Measurements from ENCODE around the gene SSH2.
"Not testable (repeated sequence)": the region's sequence is repeated elsewhere in the genome, so short reads cannot be mapped to it uniquely, and the experiment has no call there.

Gene SSH2

DNA sequence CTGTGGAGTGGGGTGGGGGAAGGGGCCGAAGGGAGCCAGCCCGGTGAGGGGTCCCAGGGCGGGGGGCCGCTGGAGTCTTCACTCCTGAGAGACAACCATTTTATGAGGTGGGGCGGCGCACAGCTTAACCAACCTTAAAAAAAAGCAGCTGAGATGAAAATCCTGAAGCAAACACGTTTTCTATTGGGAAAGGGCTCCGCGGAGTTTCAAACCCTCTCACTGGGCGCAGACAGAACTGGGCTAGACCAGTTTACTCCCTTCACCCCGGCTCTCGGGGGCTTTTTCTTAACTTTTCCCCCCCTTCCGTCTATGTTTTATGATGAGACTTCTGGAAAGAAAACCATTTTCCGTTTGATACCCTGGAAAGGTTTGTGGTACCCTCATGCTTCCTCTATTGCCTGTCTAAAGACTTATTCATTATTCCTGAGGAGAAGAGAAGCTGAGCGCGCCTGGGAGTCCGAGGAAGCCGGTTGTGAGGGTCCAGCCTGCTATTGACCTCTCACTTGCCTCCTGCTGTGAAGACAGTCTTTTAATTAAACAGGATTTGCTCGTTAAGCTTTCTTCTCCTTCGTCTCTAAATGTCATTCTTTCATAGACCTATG is 482 bp upstream of the SSH2 start:
- DNase-seq = no peak

DNA sequence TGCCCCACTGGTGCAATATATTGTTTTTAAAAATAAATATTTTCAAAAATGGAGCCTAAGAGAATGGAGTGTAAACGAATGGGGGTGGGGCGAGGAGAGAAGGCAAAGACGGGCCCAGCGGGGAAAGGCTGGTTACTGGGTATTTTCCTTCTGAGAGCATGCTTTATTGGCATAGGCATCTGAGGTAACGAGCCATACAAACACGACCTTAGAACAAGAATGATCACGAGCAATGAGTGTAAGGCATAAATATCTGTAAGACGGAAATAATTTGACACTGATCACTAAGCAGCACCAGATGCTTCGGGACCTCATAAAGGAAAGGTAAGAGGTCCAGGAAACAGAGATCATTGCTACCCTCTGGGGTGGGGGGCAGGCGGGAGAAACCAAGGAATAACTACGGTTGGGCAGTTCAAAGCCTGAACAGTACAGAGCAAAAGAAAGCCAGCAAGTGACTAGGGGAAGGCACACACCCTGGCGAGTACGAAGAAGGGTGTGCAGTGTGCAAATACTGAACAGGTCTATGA is 959 bp downstream of the SSH2 start:
- DNase-seq = peak in 1 of 2 donors; percentile 4

DNA sequence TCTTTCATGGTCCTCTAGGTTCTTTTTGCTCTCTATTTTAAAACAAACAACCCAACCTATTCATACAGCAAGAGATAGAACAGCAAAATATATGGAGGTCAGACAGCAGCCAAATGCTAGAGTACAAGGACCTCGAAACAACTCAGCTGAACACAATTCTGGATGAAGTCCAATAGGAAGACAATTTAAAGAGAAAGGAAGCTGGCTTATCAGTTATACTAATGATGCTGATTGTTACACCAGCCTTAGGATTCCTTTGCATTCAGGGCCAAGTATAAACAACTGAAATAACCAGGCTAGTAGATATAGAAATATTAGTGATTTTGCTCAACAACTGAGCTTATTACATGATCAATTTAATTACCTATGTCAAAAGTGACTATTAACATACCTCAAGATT is 2.5 kb downstream of the SSH2 start:
- DNase-seq = no peak

DNA sequence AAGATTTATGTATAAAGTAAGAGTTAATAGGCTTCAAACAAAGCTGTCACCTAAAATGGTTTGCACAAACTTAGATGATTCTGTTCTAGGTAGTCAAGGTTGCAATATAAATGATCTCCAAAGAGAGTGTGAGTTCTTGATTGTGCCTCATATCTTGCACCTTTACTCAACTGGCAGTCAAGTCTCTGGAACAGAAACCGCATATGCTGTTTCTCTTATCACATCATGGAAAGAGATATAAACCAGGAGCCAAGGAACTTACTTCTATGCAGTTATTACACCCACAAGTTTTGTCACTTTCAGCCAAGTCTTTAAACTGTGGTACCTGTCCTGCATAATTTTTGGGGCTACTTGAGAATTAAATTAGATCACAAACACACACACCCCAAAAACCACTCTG is 5.2 kb downstream of the SSH2 start:
- no peak for DNase-seq

DNA sequence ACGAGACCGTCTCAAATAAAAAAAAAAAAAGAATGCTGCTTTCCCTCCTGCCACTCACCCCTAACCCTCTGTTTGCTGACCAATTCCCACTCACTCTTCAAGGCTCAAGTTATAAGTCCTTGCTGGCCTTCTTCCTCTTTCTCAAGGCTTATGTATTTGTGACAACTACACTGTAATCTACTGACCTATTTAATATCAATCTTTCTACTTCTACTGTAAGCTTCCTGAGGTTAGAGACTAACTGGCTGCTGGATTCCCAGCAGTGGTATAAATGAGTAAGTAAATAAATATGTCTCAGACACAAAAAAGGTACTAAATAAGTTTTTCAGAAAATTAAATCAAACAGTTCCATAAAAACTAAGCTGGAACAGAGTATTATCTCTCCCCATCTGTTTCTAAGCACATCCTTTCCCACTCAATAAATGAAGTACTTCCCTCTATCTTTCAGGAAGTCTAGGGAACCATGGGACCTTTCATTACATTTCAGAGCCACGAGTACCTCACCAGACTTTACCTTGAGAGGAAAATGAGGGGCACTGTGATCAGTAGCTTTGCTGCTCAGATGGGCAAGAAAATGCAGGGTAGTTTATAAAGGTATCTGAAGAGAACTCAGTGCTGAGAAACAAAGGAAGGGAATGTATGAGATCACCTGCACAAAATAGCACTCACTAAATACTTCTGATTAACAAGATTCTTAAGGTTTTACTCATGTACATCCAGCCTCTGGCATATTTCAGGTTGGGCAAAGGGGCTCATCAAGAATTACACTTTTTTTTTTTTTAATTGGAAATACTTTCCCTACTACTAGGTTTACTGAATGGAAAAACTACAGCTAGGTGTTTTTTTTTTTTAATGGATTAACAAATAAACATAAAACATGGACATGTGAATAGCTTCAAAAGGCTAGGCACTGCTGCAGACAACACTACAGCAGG is 10.8 kb downstream of the SSH2 start:
- peak in 1 of 2 donors; percentile 24 for DNase-seq

DNA sequence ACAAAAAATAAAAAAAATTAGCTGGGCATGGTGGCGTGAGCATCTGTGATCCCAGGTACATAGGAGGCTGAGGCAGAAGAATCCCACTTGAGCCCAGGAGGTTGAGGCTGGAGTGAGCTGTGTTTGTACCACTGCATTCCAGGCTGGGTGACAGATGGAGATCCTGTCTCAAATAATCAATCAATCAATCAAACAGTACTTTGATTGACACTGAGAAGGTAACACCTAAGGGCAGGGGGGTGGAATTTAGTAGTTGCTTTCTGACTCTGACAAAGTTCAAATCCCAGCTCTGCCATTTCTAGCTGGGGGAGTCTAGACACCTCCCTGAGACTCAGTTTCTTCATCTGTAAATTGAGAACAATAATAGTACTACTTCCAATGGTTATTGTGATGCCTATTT is 12.0 kb downstream of the SSH2 start:
- no peak for DNase-seq

DNA sequence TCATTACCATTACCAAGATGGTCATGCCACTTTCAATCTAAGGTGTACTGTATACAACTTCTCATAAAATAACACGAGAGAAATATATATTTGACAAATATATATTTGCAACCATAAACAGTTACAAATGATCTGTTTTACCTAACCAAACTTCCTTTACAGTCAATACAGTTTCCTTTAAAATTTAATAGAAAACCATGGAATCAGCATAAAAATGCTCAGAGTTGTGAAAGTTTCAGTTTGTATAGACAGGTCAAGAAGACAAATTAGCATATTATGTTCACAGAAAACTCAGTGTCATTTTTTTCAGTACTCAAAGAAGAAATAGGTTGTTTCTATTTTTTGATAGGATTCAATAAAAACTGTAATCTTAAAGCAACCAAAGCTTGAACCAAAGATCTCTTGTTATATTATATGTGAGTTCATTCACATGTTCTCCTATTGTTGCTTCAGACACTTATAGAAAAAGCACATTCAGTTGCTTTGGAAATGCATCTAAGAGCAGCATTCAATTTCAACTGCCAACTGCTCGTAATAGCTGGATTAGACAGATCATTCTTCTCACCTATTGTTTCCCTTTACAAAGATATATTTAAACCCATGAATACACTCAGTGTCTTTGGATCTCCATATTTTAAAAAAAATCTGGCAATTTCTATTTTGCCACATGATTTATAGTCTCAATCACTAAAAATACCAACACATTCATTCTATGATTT is 15.1 kb downstream of the SSH2 start:
- no peak for DNase-seq

DNA sequence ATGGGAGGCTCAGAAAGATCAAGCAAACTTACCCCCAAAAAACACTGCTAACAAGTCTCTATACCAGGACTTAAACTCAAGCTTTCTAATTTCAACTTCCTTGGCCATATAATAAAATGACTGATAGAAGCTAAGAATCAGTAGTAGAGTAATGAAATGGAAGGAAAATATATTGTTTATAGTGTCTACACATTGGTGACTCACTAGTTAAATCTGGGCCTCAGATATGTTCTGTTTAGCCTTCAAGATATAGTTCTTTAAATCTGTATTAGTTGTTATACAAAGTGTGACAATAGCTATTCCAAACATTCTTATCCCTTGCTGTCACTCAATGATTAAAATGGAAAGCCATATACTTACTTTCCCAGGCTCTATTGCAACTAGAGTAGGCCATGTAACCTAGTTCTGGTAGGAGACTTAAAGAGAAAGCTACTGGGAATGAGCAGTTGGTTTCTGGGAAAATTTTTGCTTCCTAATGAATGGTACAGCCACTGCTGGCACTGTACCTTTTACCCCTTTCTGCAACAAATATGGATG is 18.3 kb downstream of the SSH2 start:
- DNase-seq = no peak

DNA sequence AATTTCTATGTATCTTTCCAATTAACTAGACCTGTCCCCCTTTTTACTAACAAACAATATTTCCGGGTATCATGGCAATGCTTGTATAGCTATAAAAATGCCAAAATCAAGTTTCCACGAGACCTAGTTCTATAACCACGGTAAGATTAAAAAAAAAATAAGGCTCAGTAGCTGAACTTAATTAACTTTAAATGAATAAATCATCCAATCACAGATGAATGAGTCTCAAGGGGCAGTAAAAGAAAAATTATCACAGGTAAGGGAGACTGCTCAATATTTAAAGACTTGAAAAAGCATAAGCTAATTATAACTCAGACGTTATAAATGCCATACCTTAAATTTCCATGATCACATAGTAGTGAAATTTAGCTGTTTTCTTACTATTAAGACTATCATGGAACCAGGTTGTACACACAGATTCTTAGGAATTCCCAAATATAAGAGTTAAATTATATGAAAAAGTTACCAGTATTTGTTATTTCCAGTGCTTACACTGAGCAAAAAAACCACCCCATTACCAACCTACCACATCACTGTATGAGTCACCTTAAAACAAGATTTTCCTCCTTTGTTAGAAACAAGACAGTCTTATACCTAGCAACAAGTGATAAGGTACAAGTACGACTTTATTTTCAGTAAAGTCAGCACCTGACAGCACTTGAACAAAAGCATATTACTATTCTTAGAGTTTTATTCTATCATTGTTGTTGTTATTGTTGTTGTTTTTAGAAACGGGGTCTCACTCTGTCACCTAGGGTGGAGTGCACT is 20.6 kb downstream of the SSH2 start:
- DNase-seq = no peak

DNA sequence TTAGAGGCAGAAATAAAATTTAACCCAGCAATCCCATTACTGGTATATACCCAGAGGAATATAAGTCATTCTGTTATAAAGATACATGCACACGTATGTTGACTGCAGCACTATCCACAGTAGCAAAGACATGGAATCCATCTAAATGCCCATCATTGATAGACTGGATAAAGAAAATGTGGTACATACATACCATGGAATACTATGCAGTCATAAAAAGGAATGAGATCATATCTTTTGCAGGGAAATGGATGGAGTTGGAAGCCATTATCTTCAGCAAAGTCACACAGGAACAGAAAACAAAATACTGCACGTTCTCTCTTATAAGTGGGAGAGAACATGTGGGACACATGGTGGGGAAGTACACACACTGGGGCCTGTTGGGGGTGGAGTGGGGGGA is 23.1 kb downstream of the SSH2 start:
- no peak for DNase-seq

DNA sequence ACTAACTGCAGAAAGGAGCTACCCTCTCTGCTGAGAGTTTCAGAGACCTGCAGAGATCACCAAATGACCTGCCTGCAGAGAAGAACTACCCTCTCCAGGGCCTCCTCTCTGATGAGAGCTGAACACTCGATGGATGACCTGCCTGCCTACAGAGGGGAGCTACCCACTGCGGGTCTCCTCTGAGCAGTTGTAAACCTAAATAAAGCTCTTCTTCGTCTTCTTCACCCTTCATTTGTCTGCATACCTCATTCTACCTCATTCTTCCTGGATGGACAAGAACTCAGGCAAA is 24.2 kb downstream of the SSH2 start:
- DNase-seq = no peak

DNA sequence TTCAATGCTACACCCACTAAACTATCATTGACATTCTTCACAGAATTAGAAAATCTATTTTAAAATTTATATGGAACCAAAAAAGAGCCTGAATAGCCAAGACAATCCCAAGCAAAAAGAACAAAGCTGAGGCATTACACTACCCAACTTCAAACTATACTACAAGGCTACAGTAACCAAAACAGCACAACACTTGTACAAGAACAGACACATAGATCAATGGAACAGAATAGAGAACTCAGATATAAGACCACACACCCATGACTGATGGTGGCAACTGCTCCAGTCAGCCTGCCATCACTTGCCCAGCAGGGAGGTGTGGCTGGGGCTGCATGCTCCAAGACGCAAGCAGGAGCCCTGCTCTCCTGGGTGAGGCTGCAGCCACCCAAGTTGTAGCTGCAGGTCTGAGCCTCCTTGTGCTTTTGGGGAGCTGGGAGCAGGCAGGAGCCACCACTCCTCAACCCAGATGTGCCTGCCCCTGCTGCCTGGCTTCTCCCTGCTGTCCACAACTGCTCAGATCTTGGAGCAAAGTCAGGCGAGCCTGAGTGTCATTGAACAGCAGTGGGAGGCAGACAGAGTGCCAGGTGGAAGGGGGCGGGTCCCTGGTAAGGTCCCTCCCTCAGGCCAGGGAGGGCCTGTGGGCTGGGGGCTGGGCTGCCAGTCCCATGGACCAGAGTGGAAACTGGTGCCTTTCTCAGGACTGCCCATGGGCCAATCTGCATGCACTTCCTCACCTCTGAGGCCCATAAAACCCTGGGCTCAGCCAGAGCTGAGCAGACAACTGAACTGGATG is 24.7 kb downstream of the SSH2 start:
- no peak for DNase-seq

DNA sequence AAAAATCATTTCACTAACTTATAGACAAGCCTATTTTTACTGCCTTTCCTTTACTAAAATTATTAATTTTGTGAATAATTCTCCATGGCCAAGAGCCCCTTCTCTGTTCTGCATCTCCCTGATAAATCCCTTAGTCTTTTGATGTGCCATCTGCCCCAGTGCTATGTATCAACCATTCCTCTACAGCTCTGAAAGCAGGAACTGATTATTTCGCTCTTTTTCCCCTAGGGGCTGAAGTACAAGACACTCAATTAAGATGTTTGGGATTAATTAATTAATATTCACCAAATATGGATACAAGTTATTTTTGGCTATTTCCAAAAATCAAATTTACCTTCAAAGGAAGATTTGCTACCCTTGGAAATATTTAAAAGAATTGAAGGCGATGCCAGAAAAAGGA is 26.6 kb downstream of the SSH2 start:
- DNase-seq = no peak

DNA sequence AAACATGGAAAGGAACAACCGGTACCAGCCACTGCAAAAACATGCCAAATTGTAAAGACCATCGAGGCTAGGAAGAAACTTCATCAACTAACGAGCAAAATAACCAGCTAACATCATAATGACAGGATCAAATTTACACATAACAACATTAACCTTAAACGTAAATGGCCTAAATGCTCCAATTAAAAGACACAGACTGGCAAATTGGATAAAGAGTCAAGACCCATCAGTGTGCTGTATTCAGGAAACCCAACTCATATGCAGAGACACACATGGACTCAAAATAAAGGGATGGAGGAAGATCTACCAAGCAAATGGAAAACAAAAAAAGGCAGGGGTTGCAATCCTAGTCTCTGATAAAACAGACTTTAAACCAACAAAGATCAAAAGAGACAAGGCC is 32.9 kb downstream of the SSH2 start:
- not testable (repeated sequence) for DNase-seq

DNA sequence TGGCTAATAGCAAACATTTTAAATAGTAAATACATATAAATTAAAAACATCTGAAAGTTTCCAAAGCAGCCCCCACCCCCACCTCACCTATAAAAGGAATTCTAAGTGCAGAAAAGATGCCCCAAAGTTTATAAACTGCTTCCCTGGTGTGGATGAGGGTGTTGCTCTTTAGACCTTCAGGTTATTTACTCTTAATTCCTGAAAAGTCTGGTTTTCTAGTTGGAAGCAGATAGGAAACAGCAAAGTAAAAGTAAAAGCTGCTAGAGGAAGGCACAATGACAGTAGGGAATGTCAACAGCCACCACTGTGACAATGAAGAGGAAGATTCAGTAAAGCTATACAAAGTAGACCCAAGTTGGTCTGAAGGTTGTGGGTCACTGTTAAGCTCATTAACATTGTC is 37.8 kb downstream of the SSH2 start:
- no peak for DNase-seq

DNA sequence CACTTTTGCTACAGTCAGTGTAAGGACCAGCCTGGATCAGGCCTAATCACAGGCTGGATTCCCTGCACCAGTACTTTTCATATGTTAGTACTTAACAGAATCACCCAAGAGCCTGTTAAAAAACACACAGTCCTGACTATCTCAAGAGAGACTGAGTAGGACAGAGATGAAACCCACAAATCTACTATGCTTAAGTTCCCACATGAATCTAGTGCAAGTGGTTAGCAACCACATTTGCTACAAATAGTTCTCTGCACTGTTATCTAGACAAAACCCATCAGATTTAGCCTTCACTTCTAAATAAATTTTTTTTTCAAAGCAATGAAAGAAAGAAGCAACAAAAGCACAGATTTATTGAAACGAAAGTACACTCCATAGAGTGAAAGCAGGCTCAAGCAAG is 38.9 kb downstream of the SSH2 start:
- no peak for DNase-seq

DNA sequence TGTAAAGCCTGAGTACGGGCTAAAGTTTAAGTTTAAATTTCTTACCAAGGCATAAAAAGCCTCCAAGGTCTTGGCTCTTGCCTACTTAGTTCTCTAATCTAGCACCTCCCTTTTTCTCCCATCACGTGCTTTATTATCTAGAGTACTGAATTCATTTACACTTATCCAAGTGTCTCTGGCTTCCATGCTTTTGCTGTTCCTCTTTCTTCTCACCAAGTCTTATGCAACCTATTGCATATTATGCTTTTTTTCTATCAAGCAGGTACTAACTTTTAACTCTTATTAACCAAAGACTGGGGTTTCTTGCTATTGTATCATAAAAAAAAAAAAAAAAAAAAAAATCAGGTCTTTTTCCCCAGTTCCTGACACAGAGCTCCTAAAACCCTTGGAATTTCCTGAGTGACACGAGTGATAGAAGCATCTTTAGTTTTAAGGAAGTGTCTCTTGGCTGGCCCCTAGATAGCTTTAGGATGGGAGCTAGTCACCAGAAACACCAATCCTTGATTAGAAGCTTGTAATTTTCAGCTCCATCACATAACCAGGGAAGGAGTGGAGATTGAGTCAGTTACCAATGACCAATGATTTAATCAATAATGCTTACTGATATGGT is 44.9 kb downstream of the SSH2 start:
- DNase-seq = no peak

DNA sequence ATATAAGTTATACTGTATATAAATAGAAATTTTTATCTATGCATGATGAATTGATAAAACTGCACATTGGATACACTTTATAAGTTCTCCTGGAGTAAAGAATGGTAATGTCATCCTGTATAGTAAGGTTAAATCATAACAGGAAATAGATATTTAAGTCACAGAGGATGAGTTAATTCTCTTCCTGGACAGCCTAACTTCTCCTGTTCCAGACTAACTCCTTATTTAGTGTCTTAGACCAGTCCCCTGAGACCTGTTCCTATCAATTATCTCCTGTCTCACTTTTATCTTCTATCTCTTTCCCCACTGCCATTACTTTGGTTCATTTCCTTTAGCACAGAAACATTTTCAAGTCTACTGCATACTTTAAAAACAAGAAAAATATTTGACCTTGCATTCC is 46.5 kb downstream of the SSH2 start:
- peak in 1 of 2 donors; percentile 8 for DNase-seq

DNA sequence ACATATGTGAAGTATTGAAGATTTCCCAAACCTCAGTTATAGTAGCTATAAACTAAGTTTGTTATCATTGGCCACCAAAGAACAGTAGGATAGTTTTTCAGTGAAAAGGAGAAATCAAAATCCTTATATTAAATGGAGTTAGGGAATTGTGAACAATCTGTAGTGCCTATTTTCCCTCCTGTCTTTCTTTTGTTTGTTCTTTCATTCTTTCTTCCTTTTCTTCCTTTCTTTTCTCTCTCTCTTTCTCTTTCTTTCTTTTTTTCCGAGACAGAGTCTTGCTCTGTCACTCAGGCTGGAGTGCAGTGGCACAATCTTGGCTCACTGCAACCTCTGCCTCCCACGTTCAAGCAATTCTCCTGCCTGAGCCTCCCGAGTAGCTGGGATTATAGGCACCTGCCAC is 48.8 kb downstream of the SSH2 start:
- no peak for DNase-seq

DNA sequence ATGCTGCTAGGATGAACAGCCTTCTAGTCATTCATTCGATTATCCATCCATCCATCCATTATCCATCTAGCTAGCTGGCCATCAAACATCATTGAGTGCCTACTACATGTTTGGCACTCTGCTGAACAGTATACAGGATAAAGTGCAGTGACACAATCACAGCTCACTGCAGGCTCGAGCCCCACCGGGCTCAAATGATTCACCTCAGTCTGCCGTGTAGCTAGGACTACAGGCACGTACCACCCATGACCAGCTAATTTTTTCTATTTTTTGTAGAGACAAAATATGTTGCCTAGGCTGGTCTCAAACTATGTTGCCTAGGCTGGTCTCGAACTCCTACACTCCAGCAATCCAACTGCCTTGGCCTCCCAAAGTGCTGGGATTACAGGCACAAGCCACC is 50.0 kb downstream of the SSH2 start:
- DNase-seq = no peak

DNA sequence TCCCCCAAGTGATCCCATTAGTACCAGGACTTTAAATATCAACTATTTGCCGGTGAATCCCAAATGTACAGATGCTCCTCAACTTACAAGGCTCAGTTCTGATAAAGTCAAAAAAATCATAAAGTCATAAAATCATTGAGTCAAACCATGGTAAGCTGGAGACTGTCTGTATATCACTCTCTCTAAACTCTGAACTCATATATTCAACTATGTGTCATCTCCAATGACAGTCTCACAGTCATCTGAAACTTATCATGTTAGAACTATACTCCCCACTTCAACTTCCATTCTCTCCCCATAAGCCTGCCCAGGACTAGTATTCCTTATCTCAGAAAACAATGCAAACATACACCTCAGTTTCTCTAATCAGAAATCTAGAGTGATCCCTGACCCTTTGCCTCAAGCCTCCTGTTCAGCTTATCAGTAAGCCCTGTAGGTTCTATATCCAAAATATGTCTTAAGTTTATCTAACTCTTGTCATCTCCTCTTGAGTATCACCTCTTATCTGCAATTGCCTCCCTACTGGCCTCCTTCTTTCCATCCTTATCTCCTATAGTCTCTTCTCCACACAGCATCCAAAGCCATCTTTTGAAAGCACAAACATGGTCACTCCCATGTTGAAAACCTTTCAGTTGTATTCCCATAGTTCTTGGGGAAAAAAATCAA is 55.0 kb downstream of the SSH2 start:
- DNase-seq = no peak

Measured in bone marrow (tissue), 2 donors.